ENCODE data around the gene ISG15.
A peak's percentile ranks its signal among the peaks of the same experiment; 100 is the strongest.
"Not testable (repeated sequence)": the region's sequence is repeated elsewhere in the genome, so short reads cannot be mapped to it uniquely, and the experiment has no call there.

ISG15 gene

GRCh38 chr1:1047407-1047806 is 34.1 kb downstream of the ISG15 start:
- no peak for DNase-seq

GRCh38 chr1:1047963-1048362 is 34.7 kb downstream of the ISG15 start:
- DNase-seq = no peak

- no peak for DNase-seq
Observed at GRCh38 chr1:1048765-1049164, 35.5 kb downstream of the ISG15 start.

GRCh38 chr1:1049318-1050165 is 36.2 kb downstream of the ISG15 start:
- DNase-seq = no peak

- no peak for DNase-seq
Observed at GRCh38 chr1:1050577-1051052, 37.3 kb downstream of the ISG15 start.

GRCh38 chr1:1051127-1051810 is 38.0 kb downstream of the ISG15 start:
- DNase-seq = no peak

- DNase-seq = no peak
Observed at GRCh38 chr1:1052003-1052840, 38.9 kb downstream of the ISG15 start.

GRCh38 chr1:1053022-1053421 is 39.7 kb downstream of the ISG15 start:
- DNase-seq = no peak

- no peak for DNase-seq
Observed at GRCh38 chr1:1053682-1054081, 40.4 kb downstream of the ISG15 start.

GRCh38 chr1:1054099-1054700 is 40.9 kb downstream of the ISG15 start:
- DNase-seq = no peak

- DNase-seq = no peak
Observed at GRCh38 chr1:1054971-1055370, 41.7 kb downstream of the ISG15 start.

GRCh38 chr1:1055841-1056736 is 42.8 kb downstream of the ISG15 start:
- no peak for DNase-seq

- DNase-seq = not testable (repeated sequence)
Observed at GRCh38 chr1:1057769-1058087, 44.4 kb downstream of the ISG15 start.

- DNase-seq = no peak
Observed at GRCh38 chr1:1058088-1058905, 45.0 kb downstream of the ISG15 start.

- DNase-seq = peak; percentile 74
Observed at GRCh38 chr1:1058921-1059493, 45.7 kb downstream of the ISG15 start.

GRCh38 chr1:1059494-1060280 is 46.4 kb downstream of the ISG15 start:
- DNase-seq = peak; percentile 99

GRCh38 chr1:1060281-1061000 is 47.1 kb downstream of the ISG15 start:
- DNase-seq = no peak

GRCh38 chr1:1061682-1062345 is 48.5 kb downstream of the ISG15 start:
- DNase-seq = no peak

Measured in activated CD8-positive, alpha-beta memory T cell treated with anti-CD3 and anti-CD28 coated beads, Interleukin-2, amount 50 U/mL, for 48 hours (primary cell).